Stimulated activated CD8-positive, alpha-beta memory T cell treated with anti-CD3 and anti-CD28 coated beads, Interleukin-4, amount 100 ng/mL, for 4 hours (primary cell): ENCODE results near the gene GRN.

Source experiments
- DNase-seq, 2 donors: peaks; one replicate each; pipeline ENCODE4 v3.0.0-alpha.2; 2020; ENCODE audit warnings: low read depth in 2 of 2, low spot score in 1 of 2

GRN gene

DNA sequence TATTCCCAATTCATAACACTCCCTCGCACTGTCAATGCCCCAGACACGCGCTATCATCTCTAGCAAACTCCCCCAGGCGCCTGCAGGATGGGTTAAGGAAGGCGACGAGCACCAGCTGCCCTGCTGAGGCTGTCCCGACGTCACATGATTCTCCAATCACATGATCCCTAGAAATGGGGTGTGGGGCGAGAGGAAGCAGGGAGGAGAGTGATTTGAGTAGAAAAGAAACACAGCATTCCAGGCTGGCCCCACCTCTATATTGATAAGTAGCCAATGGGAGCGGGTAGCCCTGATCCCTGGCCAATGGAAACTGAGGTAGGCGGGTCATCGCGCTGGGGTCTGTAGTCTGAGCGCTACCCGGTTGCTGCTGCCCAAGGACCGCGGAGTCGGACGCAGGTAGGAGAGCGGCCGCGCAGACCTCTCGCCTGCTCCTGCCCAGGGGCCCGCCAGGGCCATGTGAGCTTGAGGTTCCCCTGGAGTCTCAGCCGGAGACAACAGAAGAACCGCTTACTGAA, at the start of gene GRN:
TSS of gene GRN (plus strand) at position 364 of the 515 bp plus-strand sequence. CDS start 3,863 bp downstream, outside the sequence.
- DNase-seq = peak; percentile 66 to 68

DNA sequence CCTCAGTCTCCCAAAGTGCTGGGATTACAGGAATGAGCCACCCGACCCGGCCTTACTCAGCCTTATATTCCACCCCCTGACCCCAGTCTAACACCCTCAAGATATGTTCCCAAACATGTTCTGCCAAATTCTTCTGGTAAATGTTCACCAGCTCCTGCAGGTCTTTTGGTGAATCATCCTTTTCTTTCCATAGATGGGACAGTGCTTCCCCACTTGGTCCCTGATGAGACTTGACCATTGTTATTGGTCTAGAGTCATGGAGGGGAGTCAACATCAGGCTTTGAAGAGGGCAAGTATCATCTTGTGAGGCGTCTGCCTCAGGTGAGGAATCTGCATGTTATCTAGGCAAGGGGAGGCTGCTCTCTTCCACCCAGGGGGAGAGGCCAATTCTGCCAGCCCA, 47.1 kb upstream of the GRN start:
- no peak for DNase-seq

DNA sequence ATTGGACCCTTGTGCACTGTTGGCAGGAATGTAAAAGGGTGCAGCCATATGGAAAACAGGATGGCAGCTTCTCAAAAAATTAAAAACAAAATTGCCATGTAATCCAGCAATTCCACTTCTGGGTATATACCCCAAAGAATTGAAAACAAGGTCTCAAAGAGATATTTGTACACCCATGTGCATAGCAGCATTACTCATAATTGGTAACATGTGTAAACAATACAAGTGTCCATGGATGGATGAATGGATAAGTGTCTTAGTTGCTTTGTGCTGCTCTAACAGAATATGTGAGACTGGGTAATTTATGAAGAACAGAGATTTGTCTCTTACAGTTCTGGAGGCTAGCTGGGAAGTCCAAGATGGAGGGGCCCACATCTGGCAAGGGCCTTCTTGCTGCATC, 40.5 kb upstream of the GRN start:
- DNase-seq = no peak

- no peak for DNase-seq
Measured at GRCh38 chr17:44307387-44308186, 37.5 kb upstream of the GRN start.

DNA sequence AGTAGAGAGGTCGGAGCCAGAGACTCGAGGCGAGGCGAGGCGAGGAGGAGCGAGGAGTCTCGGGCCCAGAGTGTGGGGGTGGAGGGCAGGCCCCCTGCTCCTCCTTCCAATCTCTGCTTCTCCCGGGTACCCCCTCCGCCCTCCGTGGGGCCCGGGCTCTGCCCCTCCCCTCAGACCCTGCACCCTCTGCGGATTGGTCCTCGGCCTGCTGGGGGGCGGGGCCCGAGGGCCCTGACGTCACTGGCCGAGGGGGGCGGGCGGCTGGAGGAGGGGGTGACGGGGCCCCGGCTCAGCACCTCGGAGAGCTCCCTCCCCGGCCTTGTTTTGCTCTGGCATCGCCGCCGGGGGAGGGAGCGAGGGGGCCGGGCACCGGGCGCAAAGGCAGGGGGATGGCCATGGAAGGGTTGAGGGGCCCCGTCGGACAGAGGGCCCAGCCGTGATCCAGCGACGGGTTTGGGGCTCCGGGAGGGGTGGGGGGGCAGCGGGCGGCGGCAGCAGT, 36.7 kb upstream of the GRN start, which contains the start of gene RUNDC3A:
TSS of gene RUNDC3A (plus strand) at position 282 of the 499 bp plus-strand sequence. CDS start 232 bp downstream, outside the sequence.
- peak; percentile 68 to 69 for DNase-seq

- no peak for DNase-seq
Measured at GRCh38 chr17:44308865-44309264, 36.2 kb upstream of the GRN start.

DNA sequence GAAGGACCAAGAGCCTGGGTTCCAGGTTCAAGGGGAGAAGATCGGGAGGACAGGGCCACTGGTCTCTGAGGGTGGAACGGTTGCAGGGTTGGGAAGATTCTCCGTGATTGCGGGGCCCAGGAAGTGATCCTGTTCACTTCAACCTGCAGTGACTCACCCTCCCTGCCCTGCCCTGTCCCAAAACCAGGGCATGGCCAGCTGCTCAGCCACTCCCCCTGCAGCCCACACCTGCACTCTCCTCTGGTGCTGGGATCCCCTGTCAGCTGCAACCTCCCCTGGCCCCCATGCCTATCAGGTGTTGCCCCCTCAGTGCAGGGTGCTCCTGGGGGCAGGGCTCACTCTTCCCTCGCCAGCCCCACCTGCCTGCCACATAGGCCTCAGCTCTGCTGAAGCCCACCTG, 35.6 kb upstream of the GRN start:
- DNase-seq = no peak

DNA sequence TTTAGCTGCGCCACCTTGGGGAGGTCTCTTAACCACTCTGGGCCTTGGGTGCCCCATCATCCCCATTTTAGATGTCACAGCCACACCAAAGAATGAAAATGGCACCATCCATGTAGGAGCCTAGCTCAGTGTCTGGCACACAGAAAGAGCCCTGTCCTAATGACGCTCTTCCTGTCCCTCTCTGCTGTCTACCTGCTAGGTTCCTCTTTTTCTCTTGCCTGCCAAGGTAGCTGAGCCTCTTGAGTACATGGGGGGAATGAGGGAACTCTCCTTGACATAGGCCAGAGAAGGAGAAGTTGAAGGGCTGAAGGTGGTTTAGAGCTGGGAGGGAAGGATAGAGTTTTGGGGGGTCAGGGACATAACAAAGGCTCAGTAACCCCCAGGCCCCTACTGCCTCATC, 34.9 kb upstream of the GRN start:
- DNase-seq = no peak

- no peak for DNase-seq
Measured at GRCh38 chr17:44310609-44311376, 34.3 kb upstream of the GRN start.

- DNase-seq = no peak
Measured at GRCh38 chr17:44311562-44312181, 33.4 kb upstream of the GRN start.

DNA sequence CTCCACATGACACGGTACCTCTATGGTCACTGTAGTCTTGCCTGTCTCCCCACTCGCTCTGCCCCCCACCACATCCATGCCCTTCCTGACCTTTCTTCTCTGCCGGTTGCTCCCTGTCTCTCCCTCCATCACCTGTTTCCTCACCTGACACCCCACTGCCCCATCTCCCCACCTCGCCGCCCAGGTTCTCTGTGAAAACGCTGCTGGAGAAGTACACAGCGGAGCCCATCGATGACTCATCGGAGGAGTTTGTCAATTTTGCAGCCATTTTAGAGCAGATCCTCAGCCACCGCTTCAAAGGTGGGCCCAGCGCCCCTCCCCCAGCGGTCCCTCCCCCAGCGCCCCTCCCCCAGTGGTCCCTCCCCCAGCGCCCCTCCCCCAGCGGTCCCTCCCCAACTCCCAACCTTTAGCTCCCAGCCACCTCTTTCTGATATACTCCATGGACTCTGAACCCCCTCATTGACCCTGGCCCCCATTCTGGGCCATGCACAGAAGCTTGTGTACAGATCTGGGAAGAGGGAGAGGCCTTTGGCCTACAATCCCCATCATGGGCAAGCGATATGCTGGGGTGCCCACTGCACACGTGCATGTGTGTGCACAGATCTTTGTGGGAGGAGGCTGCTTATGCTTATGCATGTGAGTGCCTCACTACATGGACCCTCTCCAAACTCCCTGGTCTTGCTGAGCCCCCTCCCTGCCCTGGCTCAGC, 32.6 kb upstream of the GRN start:
- DNase-seq = no peak

DNA sequence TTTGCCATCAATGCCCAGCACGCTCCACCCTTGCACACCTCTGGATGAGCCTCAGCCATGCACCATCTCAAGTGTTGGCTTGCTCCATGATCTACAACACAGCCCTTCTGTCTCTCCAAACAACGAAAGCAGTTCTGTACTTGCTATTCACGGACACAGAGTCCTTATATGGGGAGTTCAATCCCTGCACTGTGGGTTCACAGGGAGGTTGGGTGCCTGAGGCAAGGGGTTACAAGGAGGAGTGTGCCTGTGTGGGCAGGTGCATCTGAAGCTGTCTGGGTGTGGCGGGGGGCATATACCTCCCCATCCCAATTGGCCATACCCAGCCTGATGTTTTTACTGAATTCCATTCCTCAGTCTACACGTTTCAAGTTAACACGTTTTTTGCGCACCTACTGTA, 31.1 kb upstream of the GRN start:
- no peak for DNase-seq

- DNase-seq = no peak
Measured at GRCh38 chr17:44314524-44314868, 30.6 kb upstream of the GRN start.

DNA sequence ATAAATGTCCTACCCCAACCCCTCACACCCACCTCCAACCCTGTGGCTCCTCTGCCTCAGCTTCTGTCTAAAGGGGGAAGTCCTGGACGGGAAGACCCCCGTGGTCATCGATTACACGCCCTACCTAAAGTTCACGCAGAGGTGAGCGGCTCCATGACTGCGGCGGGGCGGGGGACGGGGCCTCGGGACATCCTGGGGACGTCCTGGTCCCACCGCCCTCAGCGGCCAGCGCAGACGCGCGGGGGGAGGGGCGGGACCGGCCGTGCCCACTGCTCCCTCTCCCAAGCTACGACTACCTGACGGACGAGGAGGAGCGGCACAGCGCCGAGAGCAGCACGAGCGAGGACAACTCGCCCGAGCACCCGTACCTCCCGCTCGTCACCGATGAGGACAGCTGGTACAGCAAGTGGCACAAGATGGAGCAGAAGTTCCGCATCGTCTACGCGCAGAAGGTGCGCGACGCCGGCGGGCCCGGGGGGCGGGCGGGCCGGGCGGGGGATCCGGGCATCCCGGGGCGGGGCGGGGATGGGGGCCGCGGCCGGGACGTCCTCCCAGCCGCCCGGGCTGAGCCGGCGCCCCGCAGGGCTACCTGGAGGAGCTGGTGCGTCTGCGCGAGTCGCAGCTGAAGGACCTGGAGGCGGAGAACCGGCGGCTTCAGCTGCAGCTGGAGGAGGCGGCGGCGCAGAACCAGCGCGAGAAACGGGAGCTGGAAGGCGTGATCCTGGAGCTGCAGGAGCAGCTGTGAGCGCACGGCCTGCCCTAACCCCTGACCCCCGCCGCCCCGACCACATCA, 30.0 kb upstream of the GRN start:
- no peak for DNase-seq

- no peak for DNase-seq
Measured at GRCh38 chr17:44315760-44316731, 29.1 kb upstream of the GRN start.

DNA sequence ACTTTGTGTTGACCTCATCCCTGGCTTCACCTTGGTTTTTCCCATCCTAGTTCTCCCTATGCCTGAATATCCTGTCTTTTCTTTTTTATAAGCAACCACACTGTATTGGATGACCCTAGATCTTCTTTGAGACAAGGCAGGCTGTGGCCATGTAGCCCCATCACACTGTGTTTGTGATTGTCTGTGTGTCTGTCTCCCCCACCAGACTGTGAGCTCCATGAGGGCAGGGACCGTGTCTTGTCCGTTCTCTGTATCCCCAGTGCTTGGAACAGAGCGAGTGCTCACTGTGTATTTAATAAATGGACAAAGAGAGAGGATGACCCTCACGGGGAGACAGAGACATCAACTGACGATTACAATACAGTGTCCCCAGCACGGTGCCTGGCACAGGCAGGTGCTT, 27.6 kb upstream of the GRN start:
- DNase-seq = no peak

GRCh38 chr17:44318077-44318892, 26.8 kb upstream of the GRN start:
- no peak for DNase-seq

GRCh38 chr17:44320066-44320465, 25.0 kb upstream of the GRN start:
- DNase-seq = no peak
